ENCODE results near the gene ECI1.
A peak's percentile ranks its signal among the peaks of the same experiment; 100 is the strongest.

Gene ECI1

GRCh38 chr16:2196162-2196980 is 55.0 kb downstream of the ECI1 start, which contains the start of gene CASKIN1:
CASKIN1 (minus strand) TSS chr16:2196605; CDS start chr16:2196432, 173 bp downstream.
- Histone ChIP-seq H4K20me1 (ENCODE audit: insufficient read depth, low read length) (no peaks in the 10 kb centered on the region), H3K4me2 (ENCODE audit: low read depth, low read length) (no peak within 1 kb of the TSS), H3K4me3 (ENCODE audit: low read length) (no peak within 1 kb of the TSS), H3K36me3 (replicated peaks; ENCODE audit: insufficient read depth, low read length) (no peaks in the 10 kb centered on the region), H3K27me3 (replicated peaks; ENCODE audit: insufficient read depth, low read length) (peaks cover 87% of the 10 kb centered on the region), H3K27ac (ENCODE audit: low read length) (no peak within 1 kb of the TSS), H3F3A (ENCODE audit: insufficient read depth, low read length) (no peaks in the 10 kb centered on the region), H3K9me3 (replicated peaks; ENCODE audit: insufficient read depth, low read length) (no peaks in the 10 kb centered on the region), H2AFZ (ENCODE audit: low read length) (no peak within 1 kb of the TSS), H3K79me2 (ENCODE audit: low read length) (no peaks in the 10 kb centered on the region), H3K9me2 (replicated peaks; ENCODE audit: insufficient read depth, low read length) (no peaks in the 10 kb centered on the region), H3K9ac (ENCODE audit: low read length) (no peak within 1 kb of the TSS), H3K4me1 (ENCODE audit: low read length) (no peaks in the 10 kb centered on the region)
- TF ChIP-seq CTCF (IDR thresholded peaks at IDR 0.05; ENCODE audit: low read length) (no peak), EZH2phosphoT487 (IDR thresholded peaks at IDR 0.05; ENCODE audit: low read length) (no peak), EZH2 (optimal IDR thresholded peaks at IDR 0.05; ENCODE audit: low read depth, low read length) (no peak)
- no peak for DNase-seq

- H3K27me3 ChIP-seq (replicated peaks; ENCODE audit: insufficient read depth, low read length) = peaks cover 91% of the 10 kb centered on the region
- no peaks in the 10 kb centered on the region for H3K36me3 ChIP-seq (replicated peaks; ENCODE audit: insufficient read depth, low read length)
- H3K9me2 ChIP-seq (replicated peaks; ENCODE audit: insufficient read depth, low read length) = no peaks in the 10 kb centered on the region
- H2AFZ ChIP-seq (ENCODE audit: low read length) = no peak overlapping the region
- no peak overlapping the region for H3K4me3 ChIP-seq (ENCODE audit: low read length)
- no peak overlapping the region for H3K9ac ChIP-seq (ENCODE audit: low read length)
- H3K4me2 ChIP-seq (ENCODE audit: low read depth, low read length) = no peak overlapping the region
- H3K79me2 ChIP-seq (ENCODE audit: low read length) = no peaks in the 10 kb centered on the region
- no peak overlapping the region for H3K27ac ChIP-seq (ENCODE audit: low read length)
- H3F3A ChIP-seq (ENCODE audit: insufficient read depth, low read length) = no peaks in the 10 kb centered on the region
- TF ChIP-seq EZH2 (optimal IDR thresholded peaks at IDR 0.05; ENCODE audit: low read depth, low read length) (peak; percentile 60), CTCF (IDR thresholded peaks at IDR 0.05; ENCODE audit: low read length) (no peak)
- H4K20me1 ChIP-seq (ENCODE audit: insufficient read depth, low read length) = no peaks in the 10 kb centered on the region
- no peaks in the 10 kb centered on the region for H3K4me1 ChIP-seq (ENCODE audit: low read length)
- no peaks in the 10 kb centered on the region for H3K9me3 ChIP-seq (replicated peaks; ENCODE audit: insufficient read depth, low read length)
- DNase-seq = no peak
These were observed 55.8 kb downstream of the ECI1 start for GRCh38 chr16:2195322-2196161.

- H3K9me3 ChIP-seq (replicated peaks; ENCODE audit: insufficient read depth, low read length) = no peaks in the 10 kb centered on the region
- no peak overlapping the region for H2AFZ ChIP-seq (ENCODE audit: low read length)
- no peak overlapping the region for H3K4me3 ChIP-seq (ENCODE audit: low read length)
- no peaks in the 10 kb centered on the region for H3K79me2 ChIP-seq (ENCODE audit: low read length)
- TF ChIP-seq EZH2phosphoT487 (IDR thresholded peaks at IDR 0.05; ENCODE audit: low read length) (no peak), EZH2 (optimal IDR thresholded peaks at IDR 0.05; ENCODE audit: low read depth, low read length) (no peak), CTCF (IDR thresholded peaks at IDR 0.05; ENCODE audit: low read length) (peak; percentile 62)
- no peaks in the 10 kb centered on the region for H4K20me1 ChIP-seq (ENCODE audit: insufficient read depth, low read length)
- no peaks in the 10 kb centered on the region for H3K36me3 ChIP-seq (replicated peaks; ENCODE audit: insufficient read depth, low read length)
- no peaks in the 10 kb centered on the region for H3K4me1 ChIP-seq (ENCODE audit: low read length)
- peaks cover 90% of the 10 kb centered on the region for H3K27me3 ChIP-seq (replicated peaks; ENCODE audit: insufficient read depth, low read length)
- H3K4me2 ChIP-seq (ENCODE audit: low read depth, low read length) = no peak overlapping the region
- no peak overlapping the region for H3K9ac ChIP-seq (ENCODE audit: low read length)
- peak; percentile 53 for DNase-seq
- no peaks in the 10 kb centered on the region for H3K9me2 ChIP-seq (replicated peaks; ENCODE audit: insufficient read depth, low read length)
- H3K27ac ChIP-seq (ENCODE audit: low read length) = no peak overlapping the region
- no peaks in the 10 kb centered on the region for H3F3A ChIP-seq (ENCODE audit: insufficient read depth, low read length)
These were observed 56.5 kb downstream of the ECI1 start for GRCh38 chr16:2194852-2195321.
